WERI-Rb-1 (cell line): ENCODE results near the gene WDR7.

Experiments used
- DNase-seq: peaks from one replicate; pipeline ENCODE4 v3.0.0-alpha.2; 2020
- H3K27ac ChIP-seq: fragments of 250-450 bp; sonication (Bioruptor Pico); 2 replicates; pipeline ENCODE4 v1.5.1; 2020; ENCODE audit warnings: mild to moderate bottlenecking, moderate library complexity
- H3K27me3 ChIP-seq: fragments of 250-450 bp; sonication (Bioruptor Pico); 2 replicates; pipeline ENCODE4 v1.5.1; 2021; ENCODE audit warnings: mild to moderate bottlenecking, low read depth, moderate library complexity; ENCODE audit not compliant: insufficient read depth, severe bottlenecking
- H3K36me3 ChIP-seq: fragments of 250-450 bp; sonication (Bioruptor Pico); 2 replicates; pipeline ENCODE4 v1.5.1; 2020; ENCODE audit warnings: mild to moderate bottlenecking, moderate library complexity
- H3K4me3 ChIP-seq: 2 replicates; pipeline ENCODE4 v1.5.1; 2011; ENCODE audit warnings: low read depth, mild to moderate bottlenecking, control low read depth, low read length
- H3K9me3 ChIP-seq: fragments of 250-450 bp; sonication (Bioruptor Pico); 2 replicates; pipeline ENCODE4 v1.5.1; 2021; ENCODE audit warnings: mild to moderate bottlenecking, moderate library complexity; ENCODE audit not compliant: severe bottlenecking
- TF ChIP-seq, protein P1 (sequence below): IDR thresholded peaks from 2 replicates; pipeline ENCODE4 v1.5.1; 2011; ENCODE audit warnings: low read depth, mild to moderate bottlenecking, control low read depth, inconsistent platforms, low read length

WDR7 gene

DNA sequence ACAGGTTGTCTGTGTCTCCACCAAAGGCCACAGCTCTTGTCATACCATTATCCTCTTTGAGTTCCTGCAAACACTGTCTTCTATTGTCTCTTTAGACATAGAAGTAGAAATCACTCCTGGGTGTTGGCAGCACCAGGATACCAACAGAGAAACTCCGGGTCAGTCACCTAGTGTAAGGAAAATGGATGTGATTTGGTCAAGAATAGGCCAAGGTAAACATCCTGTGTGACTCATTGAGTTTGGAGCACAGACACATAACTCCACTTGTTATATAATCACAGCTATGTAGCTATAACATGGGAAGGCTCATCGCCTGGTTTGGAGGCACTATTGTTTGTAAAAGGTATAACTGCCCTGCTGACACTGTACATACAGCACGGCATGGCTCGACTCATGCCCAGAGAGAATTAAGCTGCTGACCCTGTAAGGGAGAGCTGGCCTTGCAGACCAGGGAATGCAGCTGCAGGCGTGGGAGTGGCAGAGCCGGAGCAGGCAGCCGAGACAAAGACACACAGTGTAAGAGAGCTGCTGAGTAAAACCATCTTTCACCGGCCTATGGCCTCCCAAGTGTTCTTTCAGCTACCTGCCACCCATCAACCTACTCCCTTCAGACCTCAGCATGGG lies 9.3 kb upstream of the WDR7 start:
- H3K27ac ChIP-seq = no peak overlapping the region
- TF ChIP-seq, protein P1, sequence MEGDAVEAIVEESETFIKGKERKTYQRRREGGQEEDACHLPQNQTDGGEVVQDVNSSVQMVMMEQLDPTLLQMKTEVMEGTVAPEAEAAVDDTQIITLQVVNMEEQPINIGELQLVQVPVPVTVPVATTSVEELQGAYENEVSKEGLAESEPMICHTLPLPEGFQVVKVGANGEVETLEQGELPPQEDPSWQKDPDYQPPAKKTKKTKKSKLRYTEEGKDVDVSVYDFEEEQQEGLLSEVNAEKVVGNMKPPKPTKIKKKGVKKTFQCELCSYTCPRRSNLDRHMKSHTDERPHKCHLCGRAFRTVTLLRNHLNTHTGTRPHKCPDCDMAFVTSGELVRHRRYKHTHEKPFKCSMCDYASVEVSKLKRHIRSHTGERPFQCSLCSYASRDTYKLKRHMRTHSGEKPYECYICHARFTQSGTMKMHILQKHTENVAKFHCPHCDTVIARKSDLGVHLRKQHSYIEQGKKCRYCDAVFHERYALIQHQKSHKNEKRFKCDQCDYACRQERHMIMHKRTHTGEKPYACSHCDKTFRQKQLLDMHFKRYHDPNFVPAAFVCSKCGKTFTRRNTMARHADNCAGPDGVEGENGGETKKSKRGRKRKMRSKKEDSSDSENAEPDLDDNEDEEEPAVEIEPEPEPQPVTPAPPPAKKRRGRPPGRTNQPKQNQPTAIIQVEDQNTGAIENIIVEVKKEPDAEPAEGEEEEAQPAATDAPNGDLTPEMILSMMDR = no peak
- DNase-seq = no peak
- H3K9me3 ChIP-seq = no peaks in the 10 kb centered on the region
- H3K4me3 ChIP-seq = no peak overlapping the region
- peaks cover 5% of the 10 kb centered on the region for H3K36me3 ChIP-seq
- H3K27me3 ChIP-seq = no peaks in the 10 kb centered on the region

DNA sequence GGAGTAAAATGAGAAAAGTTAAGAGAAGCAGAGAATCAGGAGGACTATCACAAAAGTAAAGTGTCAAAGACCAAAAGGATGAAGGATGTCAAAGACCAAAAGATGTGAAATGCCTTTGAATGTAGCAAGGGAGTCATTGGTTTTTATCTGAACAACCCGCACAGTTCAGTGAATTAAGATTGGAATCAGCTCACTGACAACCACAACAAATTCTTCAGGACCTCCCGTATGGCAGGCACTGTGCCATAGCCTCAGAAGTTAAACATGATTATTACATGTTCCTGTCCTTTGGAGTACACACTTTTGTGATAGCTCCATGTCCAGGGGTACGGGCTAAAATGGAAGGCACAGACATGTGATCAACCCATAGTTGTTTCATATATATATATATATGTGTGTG lies 7.8 kb upstream of the WDR7 start:
- no peaks in the 10 kb centered on the region for H3K9me3 ChIP-seq
- no peak overlapping the region for H3K27ac ChIP-seq
- no peaks in the 10 kb centered on the region for H3K27me3 ChIP-seq
- DNase-seq = no peak
- H3K36me3 ChIP-seq = no peaks in the 10 kb centered on the region
- H3K4me3 ChIP-seq = no peak overlapping the region
- TF ChIP-seq, protein P1 = no peak

DNA sequence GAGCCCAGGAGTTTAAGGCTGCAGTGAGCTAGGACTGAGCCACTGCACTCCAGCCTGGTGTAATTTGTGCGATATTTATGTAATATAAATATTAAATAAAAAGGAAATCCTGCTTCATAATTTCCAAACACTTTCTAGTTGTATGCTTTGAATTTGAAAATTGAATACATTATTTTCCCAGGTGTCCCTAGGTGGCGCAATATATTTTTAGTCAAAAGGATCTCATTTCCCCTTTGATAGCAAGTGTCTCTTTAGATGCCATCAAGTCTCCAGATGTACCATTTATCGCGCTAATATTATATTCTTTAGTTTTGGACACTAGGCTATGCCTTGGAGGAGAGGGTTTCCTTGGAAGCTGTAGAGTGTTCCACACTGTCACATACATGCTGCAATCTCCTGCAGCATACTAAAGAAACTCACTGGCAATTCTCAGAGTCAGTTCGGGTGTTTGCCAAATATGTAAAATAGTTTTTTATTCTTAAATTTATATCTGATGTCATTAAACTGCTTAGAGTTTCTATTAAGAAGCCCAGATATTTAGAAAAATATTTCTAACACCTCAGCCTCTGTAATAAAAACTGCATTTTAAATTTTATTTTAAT lies 5.6 kb upstream of the WDR7 start:
- no peaks in the 10 kb centered on the region for H3K9me3 ChIP-seq
- H3K27ac ChIP-seq = no peak overlapping the region
- TF ChIP-seq, protein P1 = peak; percentile 12; the same call in 1 of the 2 replicates
- DNase-seq = no peak
- no peak overlapping the region for H3K4me3 ChIP-seq
- H3K27me3 ChIP-seq = no peaks in the 10 kb centered on the region
- no peaks in the 10 kb centered on the region for H3K36me3 ChIP-seq

DNA sequence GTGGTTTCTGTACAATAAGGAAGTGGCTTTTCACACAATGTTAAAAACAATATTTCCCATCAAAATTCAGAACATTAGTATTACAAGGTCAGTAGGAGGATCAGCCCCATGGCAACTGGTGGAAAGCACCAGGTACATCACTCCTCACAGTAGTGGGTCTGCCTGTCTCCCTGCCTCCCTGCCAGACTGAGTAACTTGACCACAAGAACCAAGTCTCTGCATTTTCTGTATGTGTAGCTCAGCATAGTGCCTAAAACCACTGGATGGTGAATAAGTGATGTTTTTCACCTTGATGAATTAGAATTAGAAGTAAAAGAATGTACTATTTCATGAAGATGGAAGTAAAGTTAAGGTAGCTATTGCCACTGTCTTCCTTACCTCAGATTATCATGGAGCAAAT lies 4.1 kb upstream of the WDR7 start:
- no peak for DNase-seq
- Histone ChIP-seq H3K36me3 (no peaks in the 10 kb centered on the region), H3K4me3 (no peak overlapping the region), H3K9me3 (no peaks in the 10 kb centered on the region), H3K27ac (no peak overlapping the region), H3K27me3 (no peaks in the 10 kb centered on the region)
- TF ChIP-seq, protein P1 = no peak

DNA sequence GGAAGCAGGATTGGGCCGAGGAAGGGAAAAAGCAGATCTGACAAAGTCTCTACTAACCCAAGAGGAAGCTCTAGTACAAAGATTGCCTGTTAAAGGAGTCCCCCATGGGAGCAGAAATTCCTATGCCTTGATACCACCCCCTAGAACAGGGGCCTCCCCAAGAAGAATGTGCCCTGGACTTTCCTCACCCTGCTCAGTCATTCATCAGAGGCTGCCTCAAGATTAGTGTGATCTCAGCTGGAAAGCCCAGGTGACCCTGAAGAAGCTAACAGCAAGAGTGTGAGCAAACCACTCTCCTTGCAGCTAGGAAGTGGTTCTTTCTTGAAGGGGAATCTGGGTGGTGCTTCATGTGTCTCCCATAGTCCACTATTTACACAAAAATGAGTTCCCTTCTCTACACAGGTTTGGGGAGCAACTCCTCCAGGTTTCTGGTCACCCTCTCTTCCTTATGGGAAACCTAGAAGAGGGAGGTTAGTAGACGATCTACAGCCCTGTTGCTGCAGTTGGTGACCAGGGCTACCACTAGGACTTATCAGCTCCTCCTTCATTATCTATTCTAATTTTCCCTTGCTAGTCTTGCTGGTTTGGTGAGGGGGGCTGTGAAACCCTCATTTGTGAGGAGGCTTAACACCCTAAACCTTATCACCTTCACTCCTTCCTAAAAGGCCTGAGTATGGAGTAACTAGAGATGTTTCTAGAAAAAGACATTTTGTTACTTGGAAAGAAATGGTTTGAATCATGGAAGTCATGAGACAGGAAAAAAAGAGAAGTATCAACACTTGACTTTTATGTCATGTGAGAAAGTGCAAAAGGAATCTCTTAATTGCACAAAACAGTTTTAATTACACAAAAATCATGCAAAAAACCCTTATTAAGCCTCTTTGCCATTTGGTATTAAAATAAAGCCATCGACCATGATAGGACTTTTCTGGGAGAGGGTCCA lies 2.9 kb upstream of the WDR7 start:
- H3K27me3 ChIP-seq = no peaks in the 10 kb centered on the region
- no peak for DNase-seq
- no peak overlapping the region for H3K27ac ChIP-seq
- no peak overlapping the region for H3K4me3 ChIP-seq
- TF ChIP-seq, protein P1 = no peak
- H3K9me3 ChIP-seq = no peaks in the 10 kb centered on the region
- no peaks in the 10 kb centered on the region for H3K36me3 ChIP-seq
